Activated CD4-positive, alpha-beta memory T cell treated with anti-CD3 and anti-CD28 coated beads, Interleukin-2, amount 10 ng/mL, durations not matched to agents 7 days and 5 days (primary cell): ENCODE results near the gene RNF145. TPM values are rescaled to one million over a fixed set of nuclear protein-coding genes. Genes with fewer than 3 reads are reported as not detected.

Source experiments
- CTCF ChIA-PET: fragments of 350-600 bp; sonication (Branson Sonifier 250); formaldehyde crosslinking; loops from one replicate; lab custom pipeline; 2021; ENCODE audit warnings: antibody characterized with exemption, inconsistent platforms; lab: Charles Lee
- POLR2A ChIA-PET: fragments of 350-600 bp; sonication (Branson Sonifier 250); formaldehyde crosslinking; loops from one replicate; lab custom pipeline; 2021; ENCODE audit warnings: antibody characterized with exemption; lab: Charles Lee
- DNase-seq: peaks from one replicate; pipeline ENCODE4 v3.0.0-alpha.2; 2020
- H3K27ac Mint-ChIP-seq: one replicate; pipeline ENCODE4 v1.8.0; 2021; ENCODE audit warnings: mild to moderate bottlenecking, mixed read lengths
- H3K27me3 Mint-ChIP-seq: one replicate; pipeline ENCODE4 v1.8.0; 2021; ENCODE audit warnings: mixed read lengths
- H3K36me3 Mint-ChIP-seq: one replicate; pipeline ENCODE4 v1.8.0; 2021; ENCODE audit warnings: low read depth, mixed read lengths
- H3K4me1 Mint-ChIP-seq: one replicate; pipeline ENCODE4 v1.8.0; 2021; ENCODE audit warnings: mixed read lengths
- H3K4me3 Mint-ChIP-seq: one replicate; pipeline ENCODE4 v1.8.0; 2021; ENCODE audit warnings: mild to moderate bottlenecking, mixed read lengths
- H3K9me3 Mint-ChIP-seq: one replicate; pipeline ENCODE4 v1.8.0; 2021; ENCODE audit warnings: mixed read lengths
- total RNA-seq, 2 experiments: library from RNA; stranded (reverse); gene quantifications; one replicate each; pipeline ENCODE4 v1.2.3, GENCODE V29; 2021

Gene RNF145
- total RNA-seq, 2 experiments from 2014 or later: 126 to 127 TPM

DNA sequence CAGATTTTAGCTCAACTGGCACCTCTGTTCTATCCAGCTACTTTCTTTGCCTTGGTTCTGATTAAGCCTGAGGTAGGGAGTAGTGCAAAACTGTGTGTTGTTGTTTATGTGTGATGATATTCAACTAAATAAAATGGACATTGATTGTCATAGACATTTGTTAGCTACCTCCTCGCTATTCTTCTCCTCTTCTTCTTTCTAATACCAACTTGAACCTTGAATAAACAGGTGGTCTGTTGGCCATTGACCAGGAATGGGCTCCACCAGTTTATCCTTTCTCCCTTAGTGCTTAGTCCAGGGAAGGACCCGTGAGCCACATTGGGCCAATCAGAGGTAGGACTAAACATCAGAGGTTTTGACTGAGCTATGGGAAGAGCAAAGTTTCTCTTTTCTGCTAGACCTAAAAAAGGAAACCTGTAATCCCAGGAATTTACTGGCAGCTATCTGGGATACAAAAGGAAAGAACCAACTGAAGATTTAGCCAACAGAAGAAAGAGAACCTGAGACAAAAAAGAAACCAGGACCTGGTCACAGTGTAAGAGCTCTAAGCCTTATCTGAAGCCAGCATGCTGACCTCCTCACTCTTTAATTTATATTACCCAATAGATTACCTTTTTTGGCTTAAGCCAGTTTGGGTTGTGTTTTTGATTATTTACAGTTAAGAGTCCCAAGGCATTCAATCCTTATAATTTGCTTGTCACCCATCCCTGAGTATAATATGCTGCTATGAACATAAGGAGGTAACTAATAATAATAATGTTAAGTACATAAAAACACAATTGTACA is 5.3 kb upstream of the RNF145 start:
- Mint-ChIP-seq H3K4me3 (no peak overlapping the region), H3K9me3 (no peaks in the 10 kb centered on the region), H3K27ac (no peak overlapping the region), H3K27me3 (no peaks in the 10 kb centered on the region), H3K36me3 (no peaks in the 10 kb centered on the region), H3K4me1 (peaks cover 21% of the 10 kb centered on the region)
- ChIA-PET POLR2A (no interaction called here), CTCF (interaction anchor here (1.1 to 2.8 kb wide), 4 partner anchors 9 to 772 kb away, joined by 3 to 12 read pairs (median 3); no protein-coding TSS in a partner anchor)
- no peak for DNase-seq

DNA sequence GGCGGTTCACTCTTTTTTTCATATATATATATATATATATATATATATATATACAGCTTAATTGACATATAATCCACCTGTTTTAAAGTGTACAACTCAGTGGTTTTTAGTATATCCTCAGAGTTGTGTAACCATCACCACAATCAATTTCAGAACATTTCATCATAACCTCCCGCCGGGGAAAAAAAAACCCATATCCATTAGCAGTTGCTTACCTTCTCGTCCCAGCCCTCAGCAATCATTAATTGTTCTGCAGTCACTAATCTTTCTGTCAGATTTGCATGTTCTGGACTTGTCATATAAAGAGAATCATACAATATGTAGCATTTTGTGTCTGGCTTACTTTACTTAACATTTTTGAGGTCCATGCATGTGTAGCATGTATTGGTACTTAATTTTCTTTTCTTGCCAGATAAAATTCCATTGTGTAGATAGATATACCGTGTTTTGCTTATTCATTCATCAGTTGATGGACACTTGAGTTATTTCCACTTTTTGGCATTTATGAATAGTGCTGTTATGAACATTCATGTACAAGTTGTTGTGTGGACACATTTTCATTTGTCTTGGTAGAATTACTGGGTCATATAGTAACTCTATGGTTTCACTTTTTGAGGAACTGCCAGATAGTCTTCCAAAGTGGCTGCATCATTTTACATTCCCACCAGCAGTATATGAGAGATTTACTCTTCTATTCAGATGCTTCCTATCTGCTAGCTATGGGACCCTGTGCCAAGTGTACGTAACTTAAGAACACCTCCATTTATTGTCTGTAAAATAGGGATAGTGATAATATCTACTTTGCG is 3.5 kb upstream of the RNF145 start:
- DNase-seq: no peak
- Mint-ChIP-seq H3K36me3 (peaks cover 8% of the 10 kb centered on the region), H3K4me1 (peaks cover 22% of the 10 kb centered on the region), H3K27me3 (no peaks in the 10 kb centered on the region), H3K27ac (no peak overlapping the region), H3K4me3 (no peak overlapping the region), H3K9me3 (no peaks in the 10 kb centered on the region)
- CTCF ChIA-PET: interaction anchor here (1.4 to 2.8 kb wide), 3 partner anchors 50 to 56 kb away, joined by 3 to 12 read pairs (median 7); no protein-coding TSS in a partner anchor
- POLR2A ChIA-PET: no interaction called here

- ChIA-PET CTCF (interaction anchor here (1.5 kb wide), 1 partner anchor 55 kb away, joined by 7 read pairs; no protein-coding TSS in a partner anchor), POLR2A (interaction anchor here (1.3 kb wide), 1 partner anchor 13 kb away, joined by 4 read pairs; no protein-coding TSS in a partner anchor)
- H3K36me3 Mint-ChIP-seq: peaks cover 15% of the 10 kb centered on the region
- peaks cover 23% of the 10 kb centered on the region for H3K4me1 Mint-ChIP-seq
- no peak overlapping the region for H3K4me3 Mint-ChIP-seq
- DNase-seq: no peak
- no peak overlapping the region for H3K27ac Mint-ChIP-seq
- no peaks in the 10 kb centered on the region for H3K9me3 Mint-ChIP-seq
- H3K27me3 Mint-ChIP-seq: no peaks in the 10 kb centered on the region
Measured at GRCh38 chr5:159211729-159212174, 2.4 kb upstream of the RNF145 start.

DNA sequence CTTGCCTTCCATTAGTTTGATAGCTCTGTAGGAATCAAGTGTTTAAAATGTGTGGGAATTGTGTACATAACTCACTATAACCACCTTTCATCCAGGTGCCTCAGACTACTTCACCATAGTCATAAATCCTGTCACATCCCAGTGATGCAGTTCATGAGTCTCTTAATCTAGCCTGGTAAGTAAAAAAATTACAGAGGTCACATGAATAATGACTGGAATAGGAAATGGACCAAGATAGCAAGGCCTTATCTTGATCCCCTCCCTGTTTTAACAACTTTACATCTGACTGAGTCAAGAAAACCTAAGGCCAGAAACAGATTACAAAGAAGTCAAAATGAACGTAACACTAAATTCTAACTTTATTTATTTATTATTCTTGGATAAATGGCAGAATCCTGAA is 1.5 kb upstream of the RNF145 start:
- H3K9me3 Mint-ChIP-seq: no peaks in the 10 kb centered on the region
- peaks cover 24% of the 10 kb centered on the region for H3K36me3 Mint-ChIP-seq
- CTCF ChIA-PET: no interaction called here
- H3K27me3 Mint-ChIP-seq: no peaks in the 10 kb centered on the region
- peaks cover 29% of the 10 kb centered on the region for H3K4me1 Mint-ChIP-seq
- peak overlapping the region; percentile 82 for H3K4me3 Mint-ChIP-seq
- no peak for DNase-seq
- H3K27ac Mint-ChIP-seq: no peak overlapping the region
- POLR2A ChIA-PET: interaction anchor here (1.3 kb wide), 1 partner anchor 12 kb away, joined by 4 read pairs; no protein-coding TSS in a partner anchor

GRCh38 chr5:159210210-159210661 is 883 bp upstream of the RNF145 start:
- DNase-seq: no peak
- H3K27me3 Mint-ChIP-seq: no peaks in the 10 kb centered on the region
- peak overlapping the region; percentile 82 for H3K4me3 Mint-ChIP-seq
- H3K36me3 Mint-ChIP-seq: peaks cover 25% of the 10 kb centered on the region
- ChIA-PET CTCF (no interaction called here), POLR2A (no interaction called here)
- peaks cover 35% of the 10 kb centered on the region for H3K4me1 Mint-ChIP-seq
- no peaks in the 10 kb centered on the region for H3K9me3 Mint-ChIP-seq
- H3K27ac Mint-ChIP-seq: peak overlapping the region; percentile 81

- H3K4me3 Mint-ChIP-seq: peak overlapping the region; percentile 88
- H3K27ac Mint-ChIP-seq: peak overlapping the region; percentile 98
- POLR2A ChIA-PET: interaction anchor here (0.8 to 5.7 kb wide), 24 partner anchors 10 to 1601 kb away, joined by 3 to 58 read pairs (median 8); partner anchors contain the start of genes PWWP2A, TTC1 and UBLCP1
- H3K4me1 Mint-ChIP-seq: peaks cover 48% of the 10 kb centered on the region
- no peaks in the 10 kb centered on the region for H3K9me3 Mint-ChIP-seq
- CTCF ChIA-PET: interaction anchor here (0.6 to 2.0 kb wide), 7 partner anchors 12 to 1599 kb away, joined by 3 to 25 read pairs (median 4); no protein-coding TSS in a partner anchor
- no peak for DNase-seq
- H3K27me3 Mint-ChIP-seq: no peaks in the 10 kb centered on the region
- peaks cover 32% of the 10 kb centered on the region for H3K36me3 Mint-ChIP-seq
Measured at GRCh38 chr5:159208514-159209437, 577 bp downstream of the RNF145 start.

- Mint-ChIP-seq H3K4me1 (peaks cover 55% of the 10 kb centered on the region), H3K4me3 (peak overlapping the region; percentile 88), H3K36me3 (peaks cover 39% of the 10 kb centered on the region), H3K9me3 (no peaks in the 10 kb centered on the region), H3K27me3 (no peaks in the 10 kb centered on the region), H3K27ac (peak overlapping the region; percentile 98)
- ChIA-PET POLR2A (interaction anchor here (0.7 to 5.7 kb wide), 27 partner anchors 10 to 1600 kb away, joined by 3 to 58 read pairs (median 4); partner anchors contain the start of genes PWWP2A, TTC1 and UBLCP1), CTCF (interaction anchor here (0.8 to 2.0 kb wide), 10 partner anchors 10 to 779 kb away, joined by 3 to 25 read pairs (median 4); no protein-coding TSS in a partner anchor)
- peak; percentile 83 for DNase-seq
Measured at GRCh38 chr5:159207686-159208513, 1.5 kb downstream of the RNF145 start.

GRCh38 chr5:159207222-159207685 is 2.1 kb downstream of the RNF145 start:
- Mint-ChIP-seq H3K9me3 (no peaks in the 10 kb centered on the region), H3K27me3 (no peaks in the 10 kb centered on the region), H3K4me3 (peak overlapping the region; percentile 88), H3K4me1 (peaks cover 59% of the 10 kb centered on the region), H3K27ac (peak overlapping the region; percentile 98), H3K36me3 (peaks cover 44% of the 10 kb centered on the region)
- no peak for DNase-seq
- POLR2A ChIA-PET: interaction anchor here (0.7 to 5.7 kb wide), 22 partner anchors 9 to 1599 kb away, joined by 3 to 58 read pairs (median 8); partner anchors contain the start of genes PWWP2A, TTC1 and UBLCP1
- CTCF ChIA-PET: interaction anchor here (0.8 to 2.0 kb wide), 8 partner anchors 9 to 780 kb away, joined by 3 to 25 read pairs (median 4); no protein-coding TSS in a partner anchor

DNA sequence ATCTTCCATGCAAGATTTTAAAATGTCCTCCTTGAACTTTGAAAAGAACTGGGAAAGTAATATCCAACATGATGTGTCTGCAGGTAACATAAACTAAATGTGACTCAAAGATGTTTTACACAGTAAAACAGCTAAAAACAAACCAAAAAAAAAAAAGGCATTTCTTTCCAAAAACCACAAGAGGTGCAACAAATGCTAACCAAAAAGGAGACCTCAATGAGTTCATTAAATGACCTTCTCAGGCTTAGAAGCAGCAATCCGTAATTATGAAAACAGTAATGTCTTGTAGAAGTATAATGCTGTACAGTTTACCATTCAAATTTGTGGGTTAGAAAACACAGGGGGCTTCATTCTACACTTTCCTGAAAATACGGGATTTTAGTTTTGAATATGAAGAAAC is 2.5 kb downstream of the RNF145 start:
- Mint-ChIP-seq H3K27ac (peak overlapping the region; percentile 98), H3K4me3 (peak overlapping the region; percentile 88), H3K4me1 (peaks cover 59% of the 10 kb centered on the region), H3K36me3 (peaks cover 45% of the 10 kb centered on the region), H3K27me3 (no peaks in the 10 kb centered on the region), H3K9me3 (no peaks in the 10 kb centered on the region)
- ChIA-PET POLR2A (interaction anchor here (0.8 to 5.7 kb wide), 12 partner anchors 9 to 206 kb away, joined by 3 to 58 read pairs (median 20); partner anchors contain the start of gene UBLCP1), CTCF (interaction anchor here (1.4 to 2.0 kb wide), 5 partner anchors 9 to 135 kb away, joined by 3 to 25 read pairs (median 4); no protein-coding TSS in a partner anchor)
- no peak for DNase-seq

DNA sequence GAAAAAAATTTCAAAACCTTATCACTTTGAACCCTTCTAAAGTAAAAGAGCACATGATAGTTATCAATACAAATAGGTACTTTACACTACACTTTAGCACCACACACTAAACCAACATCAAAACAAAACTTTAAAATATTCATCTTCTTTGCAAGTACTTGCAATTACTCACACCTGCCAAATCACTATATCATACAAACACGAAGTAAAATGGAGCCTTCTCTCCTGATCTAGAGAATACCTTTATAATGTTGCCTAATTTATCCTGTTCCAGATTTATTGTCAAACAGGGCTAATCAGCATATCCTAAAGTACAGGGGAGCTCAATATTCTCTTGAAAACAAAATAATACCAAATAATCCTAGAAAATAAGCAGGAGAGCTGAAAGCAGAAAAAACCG is 3.0 kb downstream of the RNF145 start:
- Mint-ChIP-seq H3K36me3 (peaks cover 49% of the 10 kb centered on the region), H3K27me3 (no peaks in the 10 kb centered on the region), H3K9me3 (no peaks in the 10 kb centered on the region), H3K4me1 (peaks cover 56% of the 10 kb centered on the region), H3K27ac (peak overlapping the region; percentile 98), H3K4me3 (peak overlapping the region; percentile 88)
- CTCF ChIA-PET: interaction anchor here (2.0 kb wide), 1 partner anchor 8 kb away, joined by 10 read pairs; no protein-coding TSS in a partner anchor
- no peak for DNase-seq
- POLR2A ChIA-PET: interaction anchor here (1.0 to 5.7 kb wide), 9 partner anchors 9 to 135 kb away, joined by 3 to 58 read pairs (median 20); partner anchors contain the start of gene UBLCP1
